NCI-H82 (cell line): ENCODE measurements around the gene ASB14.
"Not testable (repeated sequence)": the region's sequence is repeated elsewhere in the genome, so short reads cannot be mapped to it uniquely, and the experiment has no call there.

ENCODE experiments used
- DNase-seq: peaks from one replicate; lab custom pipeline; 2025; lab: John Stamatoyannopoulos, UW

Gene ASB14

DNA sequence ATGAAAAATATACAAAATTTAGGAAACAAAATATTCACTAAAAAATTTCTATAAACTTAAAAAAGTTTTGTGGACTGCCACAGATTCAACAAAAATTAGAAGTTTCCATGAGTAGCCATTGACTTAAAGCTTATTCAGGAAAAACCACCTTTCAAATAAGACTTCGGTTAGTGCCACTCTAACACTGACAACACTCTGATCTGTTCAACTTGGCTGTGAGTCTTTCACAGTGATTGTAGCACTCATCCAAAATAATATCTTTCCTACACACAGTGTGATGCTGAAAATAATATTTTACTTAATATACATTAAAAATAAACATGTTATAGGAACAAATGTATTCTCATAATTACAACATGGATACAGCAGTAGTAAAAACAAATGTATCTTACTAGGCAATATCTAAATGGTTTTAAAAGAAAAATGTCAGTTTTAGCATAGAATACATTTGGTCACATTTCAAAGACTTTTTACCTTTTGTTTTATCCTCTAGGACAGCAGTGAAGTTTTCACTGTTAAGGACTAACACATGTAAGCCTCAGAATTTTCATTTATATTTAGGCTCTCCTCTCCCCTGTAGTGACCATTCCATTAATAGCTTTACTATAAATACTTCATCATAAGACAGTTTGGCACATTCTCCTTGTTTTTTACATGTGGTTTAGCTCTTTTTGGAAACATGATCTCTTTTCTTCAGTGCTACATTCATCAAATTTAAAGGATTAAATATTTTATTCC, at the start of gene ASB14:
Gene ASB14 (minus strand): TSS at position 527 of the 738 bp plus-strand sequence. CDS start 652 bp downstream, outside the sequence.
- no peak for DNase-seq

DNA sequence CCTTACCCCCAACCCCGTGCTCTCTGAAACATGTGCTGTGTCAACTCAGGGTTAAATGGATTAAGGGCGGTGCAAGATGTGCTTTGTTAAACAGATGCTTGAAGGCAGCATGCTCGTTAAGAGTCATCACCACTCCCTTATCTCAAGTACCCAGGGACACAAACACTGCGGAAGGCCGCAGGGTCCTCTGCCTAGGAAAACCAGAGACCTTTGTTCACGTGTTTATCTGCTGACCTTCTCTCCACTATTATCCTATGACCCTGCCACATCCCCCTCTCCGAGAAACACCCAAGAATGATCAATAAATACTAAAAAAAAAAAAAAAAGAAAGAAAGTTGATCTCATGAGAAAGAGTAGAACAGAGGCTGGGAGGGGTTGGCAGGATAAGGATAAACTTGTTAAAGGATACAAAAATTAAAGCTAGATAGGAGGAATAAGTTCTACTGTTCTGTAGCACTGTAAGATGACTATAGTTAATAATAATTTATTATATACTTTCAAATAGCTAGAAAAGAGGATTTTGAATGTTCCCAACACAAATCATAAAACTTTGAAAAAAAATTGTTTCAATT, 46.7 kb upstream of the ASB14 start:
- DNase-seq = not testable (repeated sequence)

DNA sequence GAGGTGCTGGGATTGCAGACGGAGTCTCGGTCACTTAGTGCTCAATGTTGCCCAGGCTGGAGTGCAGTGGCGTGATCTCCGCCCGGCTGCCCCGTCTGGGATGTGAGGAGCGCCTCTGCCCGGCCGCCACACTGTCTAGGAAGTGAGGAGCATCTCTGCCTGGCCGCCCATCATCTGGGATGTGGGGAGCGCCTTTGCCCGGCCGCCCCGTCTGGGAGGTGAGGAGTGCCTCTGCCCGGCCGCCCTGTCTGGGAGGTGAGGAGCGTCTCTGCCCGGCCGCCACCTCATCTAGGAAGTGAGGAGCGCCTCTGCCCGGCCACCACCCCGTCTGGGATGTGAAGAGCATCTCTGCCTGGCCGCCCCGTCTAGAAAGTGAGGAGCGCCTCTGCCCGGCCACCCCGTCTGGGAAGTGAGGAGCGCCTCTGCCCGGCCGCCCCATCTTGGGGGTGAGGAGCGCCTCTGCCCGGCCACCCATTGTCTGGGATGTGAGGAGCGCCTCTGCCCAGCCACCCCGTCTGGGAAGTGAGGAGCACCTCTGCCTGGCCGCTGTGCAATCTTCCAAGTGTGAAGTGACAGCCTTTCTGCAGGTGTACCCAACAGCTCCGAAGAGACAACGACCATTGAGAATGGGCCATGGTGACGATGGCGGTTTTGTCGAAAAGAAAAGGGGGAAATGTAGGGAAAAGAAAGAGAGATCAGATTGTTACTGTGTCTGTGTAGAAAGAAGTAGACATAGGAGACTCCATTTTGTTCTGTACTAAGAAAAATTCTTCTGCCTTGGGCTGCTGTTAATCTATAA, 46.0 kb upstream of the ASB14 start:
- DNase-seq = not testable (repeated sequence)

DNA sequence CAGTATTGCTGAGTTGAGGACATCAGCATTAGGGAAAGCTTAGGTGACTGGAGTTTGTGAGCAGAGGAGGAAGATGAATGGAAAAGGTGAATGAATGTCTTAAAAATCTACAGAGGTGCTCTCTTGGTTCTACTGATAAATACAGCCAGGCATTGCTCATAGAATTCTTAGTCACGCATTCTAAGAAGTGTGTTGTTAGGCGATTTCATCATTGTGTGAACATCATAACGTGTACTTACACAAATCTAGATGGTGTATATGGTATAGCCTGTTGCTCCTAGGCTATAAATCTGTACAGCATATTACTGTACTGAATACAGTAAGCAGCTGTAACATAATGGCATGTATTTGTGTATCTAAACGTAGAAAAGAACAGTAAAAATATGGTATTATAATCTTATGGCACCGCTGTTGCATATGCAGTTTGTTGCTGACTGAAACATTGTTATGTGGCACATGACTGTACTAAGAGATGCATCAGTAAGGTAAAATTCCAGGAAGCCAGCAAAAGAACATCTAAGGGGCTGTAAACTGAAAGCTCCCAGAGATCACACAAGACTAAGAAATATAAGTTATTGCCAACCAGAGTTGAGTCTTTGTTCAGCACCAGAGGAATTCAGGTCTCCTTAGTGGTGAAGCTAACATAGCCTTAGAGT, 42.9 kb upstream of the ASB14 start:
- DNase-seq = no peak

DNA sequence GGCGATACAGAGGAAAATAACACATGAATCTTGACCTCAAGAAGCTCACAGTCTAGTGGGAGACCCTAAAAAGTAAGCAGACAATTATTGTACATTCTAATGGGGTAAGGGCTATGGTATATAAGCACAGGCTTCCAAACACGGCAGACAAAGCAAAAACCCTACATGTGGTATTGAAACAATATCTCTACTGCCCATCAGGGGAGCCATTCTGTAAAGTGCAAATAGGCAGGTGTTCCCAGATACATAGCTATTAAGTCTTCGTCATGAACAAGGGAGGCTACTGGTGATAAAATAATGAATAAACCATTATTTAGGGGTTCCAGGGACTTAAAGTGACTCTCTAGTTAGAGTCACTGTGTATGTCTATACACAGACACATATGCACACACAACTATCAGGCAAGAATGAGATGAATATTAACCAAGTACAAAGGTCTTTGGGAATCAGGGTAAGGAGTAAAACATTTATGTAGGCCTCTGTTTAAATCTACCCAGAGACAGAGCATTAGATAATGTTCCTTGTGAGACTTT, 38.7 kb upstream of the ASB14 start:
- no peak for DNase-seq

DNA sequence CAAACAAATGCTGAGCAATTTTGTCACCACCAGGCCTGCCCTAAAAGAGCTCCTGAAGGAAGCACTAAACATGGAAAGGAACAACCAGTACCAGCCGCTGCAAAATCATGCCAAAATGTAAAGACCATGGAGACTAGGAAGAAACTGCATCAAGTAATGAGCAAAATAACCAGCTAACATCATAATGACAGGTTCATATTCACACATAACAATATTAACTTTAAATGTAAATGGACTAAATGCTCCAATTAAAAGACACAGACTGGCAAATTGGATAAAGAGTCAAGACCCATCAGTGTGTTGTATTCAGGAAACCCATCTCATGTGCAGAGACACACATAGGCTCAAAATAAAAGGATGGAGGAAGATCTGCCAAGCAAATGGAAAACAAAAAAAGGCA, 34.0 kb upstream of the ASB14 start:
- DNase-seq = not testable (repeated sequence)

DNA sequence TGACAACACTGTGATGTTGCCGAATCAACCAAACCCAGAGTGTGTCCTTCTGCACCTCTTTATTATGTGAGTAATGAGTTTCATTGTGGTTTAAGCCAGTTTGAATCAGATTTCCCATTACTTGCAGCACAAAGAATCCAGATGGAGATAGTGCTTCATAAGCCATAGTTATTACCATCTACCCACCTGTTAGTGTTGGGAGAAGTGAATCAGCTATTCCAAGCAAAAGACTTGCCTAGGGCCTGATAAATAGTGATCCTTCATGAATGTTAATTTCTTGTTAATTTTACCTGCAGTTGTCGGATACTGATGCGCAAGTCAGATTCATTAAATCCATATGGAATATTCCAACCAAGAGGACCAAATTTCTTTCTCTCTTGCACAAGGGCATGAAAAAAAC, 21.7 kb upstream of the ASB14 start:
- DNase-seq = no peak

DNA sequence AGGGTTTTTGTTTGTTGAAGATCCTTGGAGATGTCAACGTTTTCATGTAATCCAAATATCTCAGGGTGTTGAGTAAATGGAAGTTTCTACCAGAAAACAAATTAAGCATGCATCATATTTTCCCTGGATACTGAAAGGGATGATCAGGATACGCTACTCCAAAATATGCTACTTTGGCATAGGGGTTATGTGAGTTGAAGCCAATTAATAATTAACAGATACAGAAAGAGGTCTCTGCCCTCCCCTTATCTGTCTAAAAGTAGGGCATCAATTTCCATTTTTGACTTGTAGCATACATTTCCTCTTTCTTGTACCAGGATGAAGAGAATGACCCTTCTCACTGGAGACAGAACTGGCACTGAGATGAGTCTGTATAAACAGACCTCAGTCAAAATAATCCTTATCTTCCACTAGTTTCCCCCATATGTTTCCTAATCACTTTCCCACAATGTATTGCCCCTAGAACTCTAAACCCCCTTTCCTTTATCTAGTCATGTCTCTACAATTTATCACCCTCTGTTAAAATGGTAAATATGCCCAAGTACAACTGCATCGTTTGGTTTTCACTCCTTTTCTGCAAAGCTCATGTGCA, 17.4 kb upstream of the ASB14 start:
- DNase-seq = peak; percentile 4

DNA sequence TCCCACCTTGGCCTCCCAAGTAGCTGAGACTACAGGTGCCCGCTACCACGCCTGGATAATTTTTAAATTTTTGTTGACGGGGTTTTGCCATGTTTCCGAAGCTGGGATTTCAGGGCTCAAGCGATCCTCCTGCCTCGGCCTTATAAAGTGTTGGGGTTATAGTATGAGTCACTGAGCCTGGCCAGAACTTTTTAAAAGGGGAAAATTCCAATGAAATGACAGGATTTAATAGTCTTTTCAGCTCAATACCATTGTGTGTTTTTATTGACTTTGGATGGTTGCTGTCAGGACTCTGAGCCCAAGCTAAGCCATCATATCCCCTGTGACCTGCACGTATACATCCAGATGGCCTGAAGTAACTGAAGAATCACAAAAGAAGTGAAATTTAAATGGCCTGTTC, 11.0 kb upstream of the ASB14 start:
- DNase-seq = not testable (repeated sequence)

DNA sequence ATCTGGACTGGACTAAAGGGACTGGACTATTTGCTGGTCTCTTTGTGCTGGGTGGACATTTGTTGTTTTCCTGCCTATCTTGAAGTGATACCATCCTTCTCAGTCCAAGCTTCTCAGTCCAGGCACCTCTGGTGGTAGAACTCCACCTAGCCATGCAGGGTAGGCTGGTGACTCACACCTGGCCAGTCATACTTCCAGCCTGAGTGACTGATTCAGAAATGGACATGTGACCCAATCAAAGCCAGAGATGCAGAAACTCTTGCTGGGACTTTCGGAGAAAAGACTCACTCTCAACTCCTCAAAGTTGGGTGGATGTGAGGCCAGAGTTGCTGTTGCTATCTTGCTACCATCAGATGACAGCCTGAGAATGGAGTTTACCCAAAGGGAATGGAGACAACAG, 5.6 kb upstream of the ASB14 start:
- DNase-seq = no peak

DNA sequence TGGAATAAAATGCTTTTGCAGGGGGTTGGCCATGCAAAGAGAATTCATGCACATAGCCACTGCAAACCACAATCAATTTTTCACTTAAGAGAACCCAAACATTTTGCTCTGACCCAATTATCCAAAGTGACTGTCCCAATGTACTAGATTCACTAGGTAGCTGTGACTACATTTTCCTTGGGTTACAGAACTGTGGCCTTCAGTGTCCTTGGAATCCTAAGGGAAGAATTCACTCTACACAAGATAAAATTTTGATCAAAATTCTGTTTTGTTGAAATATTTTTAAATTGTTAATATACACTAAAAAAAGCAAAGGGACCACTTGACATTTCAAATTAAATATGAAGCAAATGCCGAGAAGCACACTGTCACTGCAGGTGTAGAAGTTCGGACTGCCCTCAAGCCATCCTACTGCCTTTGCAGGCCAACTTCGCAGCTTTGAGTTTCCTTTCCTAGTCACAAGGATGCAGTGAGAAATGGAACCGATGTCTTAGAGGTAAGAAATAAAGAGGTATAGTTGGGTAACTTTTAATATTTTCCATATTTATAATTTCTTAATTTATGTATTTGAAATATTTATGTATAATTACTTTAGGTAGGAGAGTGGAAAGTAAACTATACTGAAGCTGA, 527 bp upstream of the ASB14 start:
- DNase-seq = no peak

DNA sequence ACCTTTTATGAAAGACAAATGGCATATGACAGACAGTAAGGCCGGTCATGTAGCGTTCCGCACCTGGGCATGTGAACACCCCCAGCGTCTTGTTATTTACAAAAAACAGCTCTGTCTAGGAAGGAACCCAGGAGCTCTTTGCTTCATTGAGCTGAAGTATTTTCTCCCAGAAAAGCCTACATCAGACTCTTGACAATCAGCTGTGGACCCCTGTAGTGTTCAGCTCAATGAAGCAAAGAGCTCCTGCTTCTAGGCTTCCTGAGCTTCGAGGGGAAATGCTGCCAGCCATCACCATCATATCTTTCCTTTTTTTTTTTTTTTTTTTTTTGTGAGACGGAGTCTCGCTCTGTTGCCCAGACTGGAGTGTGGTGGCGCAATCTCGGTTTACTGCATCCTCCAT, 4.1 kb downstream of the ASB14 start:
- DNase-seq = no peak

DNA sequence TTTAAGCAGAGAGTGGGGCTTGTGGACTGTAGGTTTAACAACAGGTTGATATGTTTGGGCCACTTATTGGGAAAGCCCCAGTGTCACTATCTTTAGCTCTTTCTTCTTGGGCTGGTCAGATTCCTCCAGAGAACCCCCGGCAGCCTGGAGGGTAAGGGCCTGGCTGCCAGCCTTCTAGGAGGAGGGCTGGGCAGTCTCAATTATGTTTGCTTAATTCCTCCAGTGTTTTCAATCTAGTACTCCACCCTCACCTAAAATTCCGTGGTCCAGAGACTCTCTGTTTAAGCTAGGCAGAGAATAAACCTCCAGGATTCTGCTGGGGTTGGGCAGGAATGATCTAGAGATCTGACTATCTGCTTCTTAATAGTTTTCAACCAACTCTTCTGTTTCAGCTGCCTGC, 5.3 kb downstream of the ASB14 start:
- no peak for DNase-seq

DNA sequence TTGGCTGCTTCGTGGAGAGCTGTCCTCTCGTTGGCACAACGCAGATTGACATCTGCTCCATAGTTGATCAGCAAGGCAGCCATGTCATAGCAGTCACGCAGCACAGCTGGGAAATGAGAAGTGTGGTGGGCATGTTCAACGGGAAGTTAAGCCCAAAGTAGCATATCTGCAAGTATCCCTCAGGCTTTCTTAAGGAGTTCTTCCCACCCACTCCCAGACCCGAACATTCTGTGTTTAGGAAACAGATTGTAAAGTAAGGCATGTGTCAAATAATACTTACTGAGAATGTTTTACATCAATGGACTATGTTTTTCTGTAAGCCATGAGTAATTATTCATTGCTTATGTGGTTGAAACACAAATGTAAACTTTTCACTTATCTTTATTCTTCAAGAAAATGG, 9.2 kb downstream of the ASB14 start:
- no peak for DNase-seq

DNA sequence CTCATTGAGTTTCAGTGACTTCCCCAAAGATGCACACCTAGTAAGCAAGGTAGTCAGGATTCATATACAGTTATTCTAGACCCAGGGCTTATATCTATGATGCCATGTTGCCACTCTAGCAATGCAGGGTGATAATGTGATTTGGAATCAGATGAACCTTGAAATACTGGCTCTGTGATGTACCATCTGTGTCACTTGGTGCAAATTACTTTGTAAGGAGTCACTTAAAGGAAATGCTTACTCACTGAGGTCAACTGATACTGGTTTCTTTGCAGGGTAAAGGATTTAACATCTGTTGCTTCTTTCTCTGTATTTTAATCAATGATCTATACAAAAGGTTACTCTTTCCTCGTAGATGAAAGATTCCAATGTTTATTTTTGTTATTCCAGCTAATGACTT, 10.8 kb downstream of the ASB14 start:
- peak; percentile 44 for DNase-seq

DNA sequence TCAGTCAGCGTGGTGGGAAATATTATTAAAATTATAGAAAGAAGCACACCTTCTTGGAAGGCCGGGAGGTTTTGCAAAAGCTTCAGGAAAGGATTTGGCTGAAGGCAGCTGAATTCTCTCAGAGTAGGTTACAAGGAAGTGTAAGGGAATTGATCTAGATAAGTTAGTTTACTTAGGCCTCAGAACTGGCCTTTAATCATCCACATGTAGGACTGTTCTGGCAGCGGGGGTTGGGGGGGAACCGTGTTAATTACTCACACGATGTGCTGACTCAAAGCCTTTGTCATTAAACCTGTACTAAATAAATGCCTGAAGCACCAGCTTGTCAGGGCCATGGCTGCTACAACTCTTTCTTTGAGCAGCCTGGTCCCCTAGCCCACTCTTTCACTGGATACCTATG, 12.8 kb downstream of the ASB14 start:
- no peak for DNase-seq

DNA sequence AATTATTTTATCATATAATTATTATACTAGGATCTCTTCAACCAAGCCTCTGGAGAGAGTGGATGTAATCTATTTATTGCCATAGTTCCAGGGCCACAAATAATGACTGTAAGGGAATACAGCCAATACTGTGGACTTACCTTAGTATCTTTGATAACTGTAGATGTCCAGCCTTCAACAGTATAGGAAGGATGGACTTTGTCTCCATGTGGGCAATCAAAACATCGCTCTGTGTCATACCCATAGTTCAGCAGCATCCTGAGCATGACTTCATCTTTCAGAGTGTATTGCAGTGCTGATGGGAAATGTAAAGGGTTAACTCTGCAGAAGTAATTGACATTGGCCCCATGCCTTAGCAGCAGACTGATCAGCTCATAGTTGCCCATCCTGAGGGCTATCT, 14.2 kb downstream of the ASB14 start:
- no peak for DNase-seq

DNA sequence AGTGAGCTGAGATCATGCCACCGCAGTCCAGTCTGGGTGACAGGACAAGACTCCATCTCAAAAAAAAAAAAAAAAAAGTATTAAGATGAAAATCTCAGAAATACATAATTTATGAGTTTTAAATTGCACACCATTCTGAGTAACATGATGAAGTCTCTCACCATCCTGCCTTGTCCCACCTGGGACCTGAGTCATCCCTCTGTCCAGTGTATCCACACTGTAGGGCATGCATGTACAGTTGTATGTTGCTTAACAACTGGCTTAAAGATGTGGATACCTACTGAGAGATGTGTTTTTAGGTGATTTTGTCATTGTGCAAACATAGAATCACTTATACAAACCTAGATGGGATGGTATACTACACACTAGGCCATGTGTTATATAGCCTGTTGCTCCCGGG, 17.1 kb downstream of the ASB14 start:
- DNase-seq = no peak

DNA sequence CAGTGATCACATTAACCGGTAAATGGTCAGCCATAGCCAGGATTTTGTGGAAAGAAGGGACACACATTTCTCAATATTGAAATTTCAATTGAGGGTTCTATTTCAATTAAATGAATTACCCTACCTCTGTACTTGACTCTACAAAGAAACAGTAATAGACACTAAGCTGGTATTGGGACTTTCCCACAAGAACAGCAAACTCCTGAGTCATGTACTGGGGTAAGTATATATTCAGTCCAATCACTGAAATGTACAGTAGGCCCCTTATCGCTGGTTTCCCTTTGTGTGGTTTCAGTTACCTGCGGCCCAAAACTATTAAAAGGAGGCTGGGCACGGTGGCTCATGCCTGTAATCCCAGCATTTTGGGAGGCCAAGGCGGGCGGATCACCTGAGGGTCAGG, 17.6 kb downstream of the ASB14 start:
- no peak for DNase-seq

DNA sequence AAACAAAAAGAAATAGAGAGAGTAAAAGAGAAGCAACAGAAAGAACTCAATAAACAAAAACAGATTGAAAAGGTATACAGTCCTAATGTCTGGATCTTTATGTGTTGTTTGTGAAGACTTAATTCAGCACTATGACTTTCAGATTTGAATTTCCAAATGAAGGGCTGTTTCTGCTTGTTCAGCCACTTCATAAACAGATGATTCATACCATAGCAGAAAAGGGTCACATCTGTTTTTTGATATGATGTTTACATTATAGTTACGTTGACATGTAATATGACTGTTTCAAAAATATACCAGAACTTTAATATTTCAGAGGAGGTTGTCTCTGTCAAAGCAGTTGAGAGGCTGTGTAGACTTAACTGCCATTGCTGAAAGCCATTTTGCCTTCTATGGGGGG, 24.1 kb downstream of the ASB14 start:
- no peak for DNase-seq

DNA sequence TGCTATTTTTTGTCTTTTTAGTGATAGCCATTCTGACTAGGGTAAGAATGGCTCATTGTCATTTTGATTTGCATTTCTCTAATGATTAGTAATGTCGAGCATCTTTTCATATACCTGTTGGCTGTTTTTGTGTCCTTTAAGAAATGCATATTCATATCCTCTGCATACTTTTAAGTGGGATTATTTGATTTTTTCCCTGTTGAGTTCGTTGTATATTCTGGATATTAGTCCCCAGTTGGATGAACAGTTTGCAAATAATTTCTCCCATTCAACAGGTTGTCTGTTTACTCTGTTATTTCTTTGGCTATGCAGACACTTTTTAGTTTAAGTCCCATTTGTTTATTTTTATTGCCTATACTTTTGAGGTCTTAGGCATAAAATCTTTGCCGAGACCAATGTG, 30.6 kb downstream of the ASB14 start:
- no peak for DNase-seq

DNA sequence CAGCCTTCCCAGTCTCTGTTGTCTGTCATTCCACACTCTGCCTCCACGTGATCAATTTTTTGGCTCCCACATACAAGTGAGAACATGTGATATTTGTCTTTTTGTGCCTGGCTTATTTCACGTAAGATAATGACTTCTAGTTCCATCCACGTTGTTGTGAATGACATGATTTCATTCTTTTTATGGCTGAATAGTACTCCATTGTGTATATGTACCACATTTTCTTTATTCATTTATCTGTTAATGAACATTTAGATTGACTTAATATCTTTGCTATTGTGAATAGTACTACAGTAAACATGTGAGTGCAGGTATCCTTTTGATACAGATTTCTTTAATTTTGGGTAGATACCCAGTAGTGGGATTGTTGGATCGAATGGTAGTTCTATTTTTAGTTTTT, 31.4 kb downstream of the ASB14 start:
- DNase-seq = no peak
